Testis (tissue), 3 donors: Measurements from ENCODE around the gene PRR11. TPM values are rescaled to one million over a fixed set of nuclear protein-coding genes. Genes with fewer than 3 reads are reported as not detected.

ENCODE experiments used
- DNase-seq: peaks from one replicate; pipeline ENCODE4 v3.0.0-alpha.2; 2019
- H3K27ac ChIP-seq, 2 donors: fragments of 200-600 bp; sonication (generic); one replicate each; pipeline ENCODE4 v1.5.1; 2019
- H3K27me3 ChIP-seq: fragments of 200-600 bp; sonication (generic); one replicate; pipeline ENCODE4 v1.5.1; 2019
- H3K36me3 ChIP-seq: fragments of 200-600 bp; sonication (generic); one replicate; pipeline ENCODE4 v1.5.1; 2017; ENCODE audit warnings: low read depth; ENCODE audit errors: missing control alignments
- H3K4me1 ChIP-seq: fragments of 200-600 bp; sonication (generic); one replicate; pipeline ENCODE4 v1.5.1; 2019
- H3K4me3 ChIP-seq, 2 donors: fragments of 200-600 bp; sonication (generic); one replicate each; pipeline ENCODE4 v1.5.1; 2017 to 2019
- H3K9me3 ChIP-seq: fragments of 200-600 bp; sonication (generic); one replicate; pipeline ENCODE4 v1.5.1; 2017
- CTCF ChIP-seq, 3 experiments: fragments of 450-650 bp in 2 of 3; fragments of 200-600 bp in 1 of 3; sonication (generic) in 1 of 3; IDR thresholded peaks; one replicate each; pipeline ENCODE4 v1.5.1; 2016 to 2019; ENCODE audit warnings: antibody characterized with exemption in 3 of 3, mild to moderate bottlenecking in 2 of 3, moderate library complexity in 1 of 3
- POLR2A ChIP-seq: fragments of 450-650 bp; IDR thresholded peaks from one replicate; pipeline ENCODE4 v1.6.1; 2017; ENCODE audit warnings: antibody characterized with exemption, mild to moderate bottlenecking, moderate library complexity
- WGBS, 2 donors: methylation state at CpG; one replicate each; pipeline ENCODE4 v1.1.5; 2018; 5-methylcytosine and 5-hydroxymethylcytosine counted together
- intact Hi-C: fragments of 100-400 bp; cut with DNase I; formaldehyde crosslinking; loops from one replicate; pipeline ENCODE4 v1.15.1; 2023; ENCODE audit warnings: low total_unique reads
- polyA plus RNA-seq: library from polyadenylated mRNA; stranded (reverse); fragments of 350-450 nt; fragmentation: Illumina TruSeq; extraction: RNeasy Lipid Tissue Mini Kit (QIAGEN cat#74804); gene quantifications from one replicate; pipeline ENCODE4 v1.2.3, GENCODE V29; 2014; ENCODE audit warnings: low read depth, low replicate concordance; ENCODE audit not compliant: insufficient read depth
- total RNA-seq, 2 donors: library from RNA; depleted of rRNA; stranded (reverse); fragments of >200 nt; gene quantifications; one replicate each; pipeline ENCODE4 v1.2.3, GENCODE V29; 2016

PRR11 gene
- total and polyA plus RNA-seq, 3 donors from 2014 or later, result 3.9 to 6.9 (median 5.3) TPM

- DNase-seq, result no peak
These were observed 4.5 kb upstream of the PRR11 start for GRCh38 chr17:59151006-59151405.

GRCh38 chr17:59151591-59151990 lies 4.0 kb upstream of the PRR11 start:
- TF ChIP-seq POLR2A, result no peak
- no peak for TF ChIP-seq CTCF (IDR thresholded peaks at IDR 0.05)
- intact Hi-C loops, result no loop called here
- peak overlapping the region in 1 of 2 donors; percentile 15 for H3K27ac ChIP-seq

More at GRCh38 chr17:59151006-59151405, 4.5 kb upstream of the PRR11 start:
- Histone ChIP-seq H3K27ac (no peak overlapping the region), H3K4me1 (peaks cover 5% of the 10 kb centered on the region), H3K9me3 (no peaks in the 10 kb centered on the region), H3K27me3 (no peaks in the 10 kb centered on the region), H3K36me3 (no peaks in the 10 kb centered on the region), H3K4me3 (no peak overlapping the region)
- intact Hi-C loops, result no loop called here
- 74 to 76% methylated on average over 5 of the region's 5 CpGs for WGBS, 2 donors
- TF ChIP-seq CTCF (IDR thresholded peaks at IDR 0.05) (no peak), POLR2A (no peak)

GRCh38 chr17:59152925-59153324 lies 2.6 kb upstream of the PRR11 start:
- no peaks in the 10 kb centered on the region for H3K9me3 ChIP-seq
- H3K27me3 ChIP-seq, result no peaks in the 10 kb centered on the region
- no peak for TF ChIP-seq CTCF (IDR thresholded peaks at IDR 0.05)
- no peak for TF ChIP-seq POLR2A
- H3K4me3 ChIP-seq, result no peak overlapping the region
- no peak for DNase-seq
- peak overlapping the region; percentile 79 to 84 for H3K27ac ChIP-seq
- 41 to 47% methylated on average over 1 of the region's 1 CpG for WGBS, 2 donors
- intact Hi-C loops, result no loop called here
- H3K4me1 ChIP-seq, result peaks cover 5% of the 10 kb centered on the region
- no peaks in the 10 kb centered on the region for H3K36me3 ChIP-seq

More at GRCh38 chr17:59151591-59151990, 4.0 kb upstream of the PRR11 start:
- Histone ChIP-seq H3K27me3 (no peaks in the 10 kb centered on the region), H3K36me3 (no peaks in the 10 kb centered on the region), H3K9me3 (no peaks in the 10 kb centered on the region), H3K4me3 (no peak overlapping the region), H3K4me1 (peaks cover 5% of the 10 kb centered on the region)
- 62 to 63% methylated on average over 1 of the region's 1 CpG for WGBS, 2 donors
- no peak for DNase-seq

- intact Hi-C loops, result no loop called here
- 0 to 1% methylated on average over 25 of the region's 25 CpGs for WGBS, 2 donors
These were observed 1.2 kb upstream of the PRR11 start for GRCh38 chr17:59154292-59154720.

More at GRCh38 chr17:59154292-59154720, 1.2 kb upstream of the PRR11 start:
- Histone ChIP-seq H3K9me3 (no peaks in the 10 kb centered on the region), H3K4me1 (peaks cover 5% of the 10 kb centered on the region), H3K36me3 (no peaks in the 10 kb centered on the region), H3K27me3 (no peaks in the 10 kb centered on the region), H3K27ac (peak overlapping the region; percentile 79 to 84), H3K4me3 (peak overlapping the region; percentile 67 to 69)
- peak; percentile 57 for DNase-seq
- TF ChIP-seq POLR2A, result no peak
- TF ChIP-seq CTCF (IDR thresholded peaks at IDR 0.05), result no peak
